ENCODE results near the gene IFRD2.
"Not testable (repeated sequence)": the region's sequence is repeated elsewhere in the genome, so short reads cannot be mapped to it uniquely, and the experiment has no call there.

IFRD2 gene

GRCh38 chr3:50314342-50314741 lies 22.1 kb upstream of the IFRD2 start:
- intact Hi-C loops (cut with DNase I) = no loop called here
- DNase-seq = no peak

GRCh38 chr3:50312041-50312440 lies 19.8 kb upstream of the IFRD2 start:
- intact Hi-C loops (cut with DNase I); DNase-seq: not testable (repeated sequence)

- DNase-seq = no peak
- intact Hi-C loops (cut with DNase I) = no loop called here
Observed at GRCh38 chr3:50304601-50305000, 12.4 kb upstream of the IFRD2 start.

GRCh38 chr3:50303013-50303815 lies 11.0 kb upstream of the IFRD2 start, which contains the start of gene HYAL1:
HYAL1 (minus strand) TSS chr3:50303574; CDS start chr3:50302956, 618 bp downstream.
- DNase-seq = no peak
- intact Hi-C loops (cut with DNase I) = no loop called here

GRCh38 chr3:50302095-50303012 lies 10.1 kb upstream of the IFRD2 start:
- no peak for DNase-seq
- intact Hi-C loops (cut with DNase I) = no loop called here

GRCh38 chr3:50300681-50301254 lies 8.5 kb upstream of the IFRD2 start:
- intact Hi-C loops (cut with DNase I) = no loop called here
- no peak for DNase-seq

GRCh38 chr3:50299929-50300680 lies 7.9 kb upstream of the IFRD2 start:
- peak in 19 of 42 donors; percentile 38 to 79 (median 58) for DNase-seq

GRCh38 chr3:50299638-50299928 lies 7.4 kb upstream of the IFRD2 start:
- no peak for DNase-seq
- intact Hi-C loops (cut with DNase I) = no loop called here

More at GRCh38 chr3:50299929-50300680, 7.9 kb upstream of the IFRD2 start:
- intact Hi-C loops (cut with DNase I) = no loop called here

GRCh38 chr3:50298836-50299637 lies 6.8 kb upstream of the IFRD2 start, which contains the start of the genes HYAL3 and NAA80:
HYAL3 (minus strand) TSS chr3:50299405; CDS start chr3:50295602, 3,803 bp downstream.
NAA80 (minus strand) TSS chr3:50299405; CDS start chr3:50297463, 1,942 bp downstream.
- intact Hi-C loops (cut with DNase I) = no loop called here

GRCh38 chr3:50297896-50298725 lies 5.9 kb upstream of the IFRD2 start:
- peak in 2 of 42 donors; percentile 20 for DNase-seq
- intact Hi-C loops (cut with DNase I) = no loop called here

More at GRCh38 chr3:50298836-50299637, 6.8 kb upstream of the IFRD2 start, which contains the start of the genes HYAL3 and NAA80:
- peak; percentile 98 to 100 (median 100) for DNase-seq

GRCh38 chr3:50297384-50297775 lies 5.2 kb upstream of the IFRD2 start:
- intact Hi-C loops (cut with DNase I) = no loop called here
- DNase-seq = no peak

- no peak for DNase-seq
- intact Hi-C loops (cut with DNase I) = no loop called here
Observed at GRCh38 chr3:50296721-50297383, 4.6 kb upstream of the IFRD2 start.

GRCh38 chr3:50295553-50296431 lies 3.6 kb upstream of the IFRD2 start:
- intact Hi-C loops (cut with DNase I) = no loop called here
- DNase-seq = peak in 27 of 42 donors; percentile 37 to 86 (median 60)

GRCh38 chr3:50294492-50295403 lies 2.5 kb upstream of the IFRD2 start:
- intact Hi-C loops (cut with DNase I) = loop anchor here (5.0 kb wide), 1 partner anchor 33 kb away; the partner anchor contains the start of gene TUSC2
- no peak for DNase-seq
